ENCODE results near the gene PPP2R2C. TPM values are rescaled to one million over a fixed set of nuclear protein-coding genes. Genes with fewer than 3 reads are reported as not detected.

PPP2R2C gene
- total RNA-seq, 1 donor from 2014 or later, result not detected

DNA sequence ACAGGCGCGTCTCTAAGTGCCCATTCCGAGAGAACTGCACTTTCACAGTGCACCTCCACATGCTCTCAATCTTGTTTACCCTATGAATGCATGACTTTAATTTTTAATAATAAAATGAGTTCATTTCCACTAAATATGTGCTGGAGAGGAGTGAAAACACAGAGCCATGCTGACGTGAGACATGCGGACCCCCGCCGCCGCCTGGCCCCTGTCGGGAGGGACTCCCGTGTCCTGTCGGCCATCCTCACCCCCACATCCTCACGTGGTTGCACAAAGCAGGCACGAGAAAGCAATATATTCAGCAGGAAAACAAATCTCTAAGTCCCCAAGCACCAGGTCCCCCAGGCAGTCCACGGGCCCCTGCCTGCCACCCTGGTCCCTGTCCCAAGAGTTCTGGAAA lies 23.1 kb downstream of the PPP2R2C start:
- peaks cover 16% of the 10 kb centered on the region for H3K27me3 Mint-ChIP-seq (ENCODE audit: unreplicated experiment)
- TF ChIP-seq, protein P1, sequence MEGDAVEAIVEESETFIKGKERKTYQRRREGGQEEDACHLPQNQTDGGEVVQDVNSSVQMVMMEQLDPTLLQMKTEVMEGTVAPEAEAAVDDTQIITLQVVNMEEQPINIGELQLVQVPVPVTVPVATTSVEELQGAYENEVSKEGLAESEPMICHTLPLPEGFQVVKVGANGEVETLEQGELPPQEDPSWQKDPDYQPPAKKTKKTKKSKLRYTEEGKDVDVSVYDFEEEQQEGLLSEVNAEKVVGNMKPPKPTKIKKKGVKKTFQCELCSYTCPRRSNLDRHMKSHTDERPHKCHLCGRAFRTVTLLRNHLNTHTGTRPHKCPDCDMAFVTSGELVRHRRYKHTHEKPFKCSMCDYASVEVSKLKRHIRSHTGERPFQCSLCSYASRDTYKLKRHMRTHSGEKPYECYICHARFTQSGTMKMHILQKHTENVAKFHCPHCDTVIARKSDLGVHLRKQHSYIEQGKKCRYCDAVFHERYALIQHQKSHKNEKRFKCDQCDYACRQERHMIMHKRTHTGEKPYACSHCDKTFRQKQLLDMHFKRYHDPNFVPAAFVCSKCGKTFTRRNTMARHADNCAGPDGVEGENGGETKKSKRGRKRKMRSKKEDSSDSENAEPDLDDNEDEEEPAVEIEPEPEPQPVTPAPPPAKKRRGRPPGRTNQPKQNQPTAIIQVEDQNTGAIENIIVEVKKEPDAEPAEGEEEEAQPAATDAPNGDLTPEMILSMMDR (IDR thresholded peaks at IDR 0.05), result no peak

DNA sequence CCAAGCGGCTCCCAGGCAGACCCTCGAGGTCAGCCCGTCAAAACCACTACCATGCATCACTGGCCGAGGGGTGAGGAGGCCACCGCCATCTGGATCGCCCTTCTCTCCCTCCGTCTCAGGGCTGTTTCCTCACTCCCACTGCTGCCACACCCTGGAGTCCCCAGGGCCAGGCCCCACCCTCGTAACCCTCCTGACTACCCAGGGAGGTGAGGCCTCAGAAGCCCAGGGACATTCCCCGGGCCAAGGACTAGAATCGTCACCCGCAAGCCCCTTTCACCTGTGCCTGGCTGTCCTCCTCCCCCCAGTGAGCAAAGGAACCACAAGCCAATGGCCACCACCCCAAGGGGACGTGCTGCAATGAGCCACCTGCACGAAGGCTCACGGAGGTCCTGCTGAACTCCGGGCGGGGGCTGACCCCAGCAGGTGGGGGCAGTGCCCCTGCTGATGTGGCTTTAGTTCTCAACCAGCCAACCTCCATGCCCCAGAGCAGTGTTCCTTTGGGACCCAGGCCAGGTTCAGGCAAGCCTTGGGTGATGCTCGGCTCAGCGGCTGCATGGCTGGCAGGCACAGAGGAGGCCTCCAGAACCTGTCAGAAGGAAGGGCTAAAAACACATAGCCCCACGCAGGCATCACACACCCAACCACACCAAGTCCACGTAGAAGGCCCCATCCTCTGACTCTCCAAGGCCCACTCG lies 23.8 kb downstream of the PPP2R2C start:
- Mint-ChIP-seq H3K9me3 (ENCODE audit: unreplicated experiment) (no peaks in the 10 kb centered on the region), H3K36me3 (ENCODE audit: unreplicated experiment) (no peaks in the 10 kb centered on the region), H3K27me3 (ENCODE audit: unreplicated experiment) (peaks cover 16% of the 10 kb centered on the region), H3K27ac (ENCODE audit: unreplicated experiment) (no peak overlapping the region), H3K4me1 (ENCODE audit: unreplicated experiment) (no peaks in the 10 kb centered on the region), H3K4me3 (ENCODE audit: unreplicated experiment) (no peak overlapping the region)
- no peak for DNase-seq (ENCODE audit: extremely low spot score, unreplicated experiment)
- TF ChIP-seq, protein P1 (IDR thresholded peaks at IDR 0.05), result no peak

More for the DNA sequence above, 23.1 kb downstream of the PPP2R2C start:
- no peaks in the 10 kb centered on the region for H3K4me1 Mint-ChIP-seq (ENCODE audit: unreplicated experiment)
- DNase-seq (ENCODE audit: extremely low spot score, unreplicated experiment), result no peak
- no peaks in the 10 kb centered on the region for H3K9me3 Mint-ChIP-seq (ENCODE audit: unreplicated experiment)
- no peaks in the 10 kb centered on the region for H3K36me3 Mint-ChIP-seq (ENCODE audit: unreplicated experiment)
- H3K4me3 Mint-ChIP-seq (ENCODE audit: unreplicated experiment), result no peak overlapping the region
- no peak overlapping the region for H3K27ac Mint-ChIP-seq (ENCODE audit: unreplicated experiment)

DNA sequence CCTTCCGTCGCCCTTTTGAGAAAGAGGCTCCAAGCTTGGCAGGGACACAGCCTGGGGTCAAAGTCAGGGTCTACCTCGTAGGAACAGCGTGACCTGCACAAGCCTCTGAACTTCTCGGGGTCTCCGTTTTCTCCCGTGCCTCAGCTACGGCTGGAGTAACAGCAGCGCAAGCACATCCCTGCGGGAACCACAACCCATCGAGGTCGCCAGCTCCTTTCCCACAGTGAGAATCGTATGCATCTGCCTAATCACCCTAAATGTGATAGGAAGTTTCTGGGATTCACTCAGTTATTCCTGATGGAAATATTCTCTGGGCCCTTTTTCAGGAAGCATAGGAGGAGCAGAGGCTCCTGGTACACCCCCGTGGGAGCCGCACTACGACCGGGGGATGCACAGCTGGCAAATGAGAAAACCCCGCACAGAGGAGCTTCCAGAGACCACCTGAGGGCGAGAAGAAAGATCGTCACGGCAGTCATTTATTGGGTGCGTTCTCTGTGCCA lies 24.7 kb downstream of the PPP2R2C start:
- TF ChIP-seq, protein P1 (IDR thresholded peaks at IDR 0.05), result no peak
- Mint-ChIP-seq H3K4me3 (ENCODE audit: unreplicated experiment) (no peak overlapping the region), H3K9me3 (ENCODE audit: unreplicated experiment) (no peaks in the 10 kb centered on the region), H3K4me1 (ENCODE audit: unreplicated experiment) (no peaks in the 10 kb centered on the region), H3K36me3 (ENCODE audit: unreplicated experiment) (no peaks in the 10 kb centered on the region), H3K27ac (ENCODE audit: unreplicated experiment) (no peak overlapping the region), H3K27me3 (ENCODE audit: unreplicated experiment) (peaks cover 16% of the 10 kb centered on the region)
- no peak for DNase-seq (ENCODE audit: extremely low spot score, unreplicated experiment)

DNA sequence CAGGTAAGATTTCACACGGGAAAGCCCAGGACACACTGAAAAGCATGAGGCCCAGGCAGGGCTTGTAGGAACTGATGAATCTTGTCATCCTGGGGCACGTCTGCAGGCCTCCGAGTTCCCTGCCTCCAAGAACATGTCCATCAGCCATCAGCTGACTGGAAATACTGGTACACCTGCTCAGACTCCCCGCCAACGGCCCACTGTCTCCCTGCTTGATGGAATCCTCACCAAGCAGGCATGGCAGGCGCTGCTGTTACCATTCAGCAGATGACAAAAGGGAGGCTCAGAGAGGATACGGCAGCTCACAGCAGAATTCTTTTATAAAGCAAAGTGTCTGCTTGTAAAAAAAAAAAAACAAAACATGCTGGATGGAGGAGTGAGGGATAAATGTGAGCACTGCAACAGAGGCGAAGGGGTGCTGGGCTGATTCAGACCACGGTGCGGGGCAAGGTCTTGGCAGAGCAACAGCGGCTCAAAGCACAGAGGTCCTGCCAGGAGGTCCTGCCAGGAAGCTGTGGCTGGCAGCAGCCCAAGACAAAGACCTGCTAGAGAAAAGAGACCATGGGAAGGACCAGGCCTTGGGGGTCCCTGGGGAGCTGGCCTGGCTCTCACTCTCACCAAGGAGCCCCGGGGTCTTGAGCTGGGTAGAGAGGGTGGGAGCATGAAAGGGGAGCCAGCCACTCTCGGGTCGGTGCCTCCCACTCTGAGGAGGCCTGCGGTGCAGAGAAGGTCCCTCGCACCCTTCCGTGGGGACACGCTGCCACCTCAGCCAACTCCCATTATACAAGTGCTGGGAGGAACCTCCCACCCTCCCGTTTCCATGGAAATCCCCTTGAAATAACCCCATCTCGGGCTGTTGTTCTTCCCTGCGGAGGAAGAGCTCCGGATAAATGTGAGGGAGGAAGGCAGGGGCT lies 25.6 kb downstream of the PPP2R2C start:
- no peak overlapping the region for H3K4me3 Mint-ChIP-seq (ENCODE audit: unreplicated experiment)
- no peaks in the 10 kb centered on the region for H3K4me1 Mint-ChIP-seq (ENCODE audit: unreplicated experiment)
- H3K27ac Mint-ChIP-seq (ENCODE audit: unreplicated experiment), result no peak overlapping the region
- TF ChIP-seq, protein P1 (IDR thresholded peaks at IDR 0.05), result no peak
- DNase-seq (ENCODE audit: extremely low spot score, unreplicated experiment), result no peak
- H3K9me3 Mint-ChIP-seq (ENCODE audit: unreplicated experiment), result no peaks in the 10 kb centered on the region
- peaks cover 16% of the 10 kb centered on the region for H3K27me3 Mint-ChIP-seq (ENCODE audit: unreplicated experiment)
- no peaks in the 10 kb centered on the region for H3K36me3 Mint-ChIP-seq (ENCODE audit: unreplicated experiment)

DNA sequence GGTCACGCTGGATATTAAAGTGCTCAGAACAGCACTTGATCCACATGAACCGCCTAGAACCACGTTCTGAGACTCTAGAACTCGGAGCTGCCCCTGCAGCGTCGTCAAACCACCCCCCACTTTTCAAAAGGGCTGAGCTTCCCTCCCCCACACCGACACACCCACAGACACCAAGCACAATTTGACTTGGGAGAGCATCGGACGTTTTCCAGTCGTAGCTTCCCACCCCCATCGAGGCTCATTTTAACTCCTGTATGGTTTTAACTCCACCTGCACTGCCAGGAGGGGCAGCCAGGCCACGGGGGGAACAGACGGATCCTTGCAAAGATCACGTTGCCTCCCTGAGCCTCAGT lies 26.3 kb downstream of the PPP2R2C start:
- Mint-ChIP-seq H3K27me3 (ENCODE audit: unreplicated experiment) (peaks cover 16% of the 10 kb centered on the region), H3K36me3 (ENCODE audit: unreplicated experiment) (no peaks in the 10 kb centered on the region), H3K4me3 (ENCODE audit: unreplicated experiment) (no peak overlapping the region), H3K27ac (ENCODE audit: unreplicated experiment) (no peak overlapping the region), H3K9me3 (ENCODE audit: unreplicated experiment) (no peaks in the 10 kb centered on the region), H3K4me1 (ENCODE audit: unreplicated experiment) (no peaks in the 10 kb centered on the region)
- no peak for DNase-seq (ENCODE audit: extremely low spot score, unreplicated experiment)
- TF ChIP-seq, protein P1 (IDR thresholded peaks at IDR 0.05), result no peak
